ENCODE results near the gene PXN.
"Not testable (repeated sequence)": the region's sequence is repeated elsewhere in the genome, so short reads cannot be mapped to it uniquely, and the experiment has no call there.

Gene PXN

DNA sequence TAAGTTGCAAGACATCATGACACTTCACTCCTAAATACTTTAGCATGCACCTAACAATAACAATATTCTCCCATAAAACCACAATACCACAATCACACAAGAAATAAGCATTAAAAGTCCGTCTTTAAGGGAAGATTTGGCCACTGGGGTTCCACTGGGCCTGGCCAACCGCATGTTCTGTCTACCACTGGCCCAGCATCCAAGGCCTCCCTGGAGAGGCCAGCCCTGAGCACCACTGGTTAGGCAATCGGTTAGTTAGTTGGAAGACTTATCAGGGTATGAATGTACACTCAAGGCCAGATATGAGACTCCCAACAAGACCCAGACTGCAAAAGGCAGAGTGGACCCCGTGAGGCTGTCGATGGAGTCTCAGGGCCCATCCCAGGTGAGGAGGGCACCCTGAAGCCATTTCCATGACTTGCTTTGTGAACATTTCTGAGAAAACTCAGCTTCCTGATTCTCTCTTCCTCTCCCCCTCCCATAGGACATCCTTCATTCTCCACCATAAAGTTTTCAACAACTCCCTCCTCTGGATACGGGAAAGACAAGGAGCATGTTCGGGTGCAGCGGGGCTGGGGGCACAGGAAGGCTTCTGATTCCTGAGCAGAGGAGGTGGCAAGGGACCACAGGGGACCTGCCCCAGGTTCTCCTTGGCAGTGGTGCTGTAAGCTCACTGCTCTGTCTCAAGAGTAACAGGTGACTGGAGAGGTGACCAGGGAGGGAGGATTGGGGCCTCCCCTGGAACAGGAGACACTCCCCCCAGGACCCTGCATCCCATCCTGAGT is 5.9 kb downstream of the PXN start:
- POLR2A ChIA-PET = interaction anchor here (1.2 to 8.1 kb wide), 4 partner anchors 25 to 59 kb away, joined by 3 to 134 read pairs (median 52); partner anchors contain the start of gene RPLP0
- DNase-seq (ENCODE audit: low read depth, low spot score) = no peak
- TF ChIP-seq, protein P1, sequence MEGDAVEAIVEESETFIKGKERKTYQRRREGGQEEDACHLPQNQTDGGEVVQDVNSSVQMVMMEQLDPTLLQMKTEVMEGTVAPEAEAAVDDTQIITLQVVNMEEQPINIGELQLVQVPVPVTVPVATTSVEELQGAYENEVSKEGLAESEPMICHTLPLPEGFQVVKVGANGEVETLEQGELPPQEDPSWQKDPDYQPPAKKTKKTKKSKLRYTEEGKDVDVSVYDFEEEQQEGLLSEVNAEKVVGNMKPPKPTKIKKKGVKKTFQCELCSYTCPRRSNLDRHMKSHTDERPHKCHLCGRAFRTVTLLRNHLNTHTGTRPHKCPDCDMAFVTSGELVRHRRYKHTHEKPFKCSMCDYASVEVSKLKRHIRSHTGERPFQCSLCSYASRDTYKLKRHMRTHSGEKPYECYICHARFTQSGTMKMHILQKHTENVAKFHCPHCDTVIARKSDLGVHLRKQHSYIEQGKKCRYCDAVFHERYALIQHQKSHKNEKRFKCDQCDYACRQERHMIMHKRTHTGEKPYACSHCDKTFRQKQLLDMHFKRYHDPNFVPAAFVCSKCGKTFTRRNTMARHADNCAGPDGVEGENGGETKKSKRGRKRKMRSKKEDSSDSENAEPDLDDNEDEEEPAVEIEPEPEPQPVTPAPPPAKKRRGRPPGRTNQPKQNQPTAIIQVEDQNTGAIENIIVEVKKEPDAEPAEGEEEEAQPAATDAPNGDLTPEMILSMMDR (IDR thresholded peaks at IDR 0.05; ENCODE audit: insufficient read depth, low read length, missing control alignments) = no peak
- CTCF ChIA-PET = interaction anchor here (0.7 to 26.2 kb wide), 4 partner anchors 9 to 60 kb away, joined by 3 to 1066 read pairs (median 268); partner anchors contain the start of gene RPLP0
- no peak overlapping the region for H3K4me3 ChIP-seq (ENCODE audit: low read depth, low read length)

DNA sequence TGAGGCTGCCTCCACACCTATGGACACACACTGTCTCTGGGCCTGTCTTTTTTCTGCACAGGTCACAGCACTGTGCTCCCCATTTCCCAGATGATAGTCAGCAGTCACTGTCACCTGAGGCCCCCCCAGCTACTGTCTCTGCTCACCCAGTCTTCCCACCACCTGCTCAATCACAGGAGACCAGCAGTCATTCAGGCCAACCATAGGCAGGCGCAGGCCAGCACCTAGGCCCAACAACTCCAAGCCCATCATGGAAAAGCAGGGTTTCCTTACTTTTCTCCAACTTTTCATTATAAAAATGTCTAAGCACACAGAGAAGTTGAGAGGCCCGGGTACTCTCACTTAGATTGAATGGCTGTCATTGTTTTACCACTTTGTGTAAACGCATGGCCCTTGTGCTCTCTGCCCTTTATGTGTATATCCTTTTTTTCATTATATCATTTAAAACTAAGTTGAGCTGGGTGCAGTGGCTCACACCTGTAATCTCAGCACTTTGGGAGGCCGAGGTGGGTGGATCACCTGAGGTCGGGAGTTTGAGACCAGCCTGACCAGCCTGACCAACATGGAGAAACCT is 7.1 kb downstream of the PXN start:
- CTCF ChIA-PET = interaction anchor here (1.7 to 26.2 kb wide), 4 partner anchors 3 to 57 kb away, joined by 4 to 1066 read pairs (median 412); partner anchors contain the start of genes PXN and RPLP0
- DNase-seq (ENCODE audit: low read depth, low spot score) = no peak
- POLR2A ChIA-PET = interaction anchor here (0.8 to 2.7 kb wide), 4 partner anchors 21 to 58 kb away, joined by 3 to 46 read pairs (median 12); partner anchors contain the start of gene RPLP0
- TF ChIP-seq, protein P1 (IDR thresholded peaks at IDR 0.05; ENCODE audit: insufficient read depth, low read length, missing control alignments) = no peak
- no peak overlapping the region for H3K4me3 ChIP-seq (ENCODE audit: low read depth, low read length)

DNA sequence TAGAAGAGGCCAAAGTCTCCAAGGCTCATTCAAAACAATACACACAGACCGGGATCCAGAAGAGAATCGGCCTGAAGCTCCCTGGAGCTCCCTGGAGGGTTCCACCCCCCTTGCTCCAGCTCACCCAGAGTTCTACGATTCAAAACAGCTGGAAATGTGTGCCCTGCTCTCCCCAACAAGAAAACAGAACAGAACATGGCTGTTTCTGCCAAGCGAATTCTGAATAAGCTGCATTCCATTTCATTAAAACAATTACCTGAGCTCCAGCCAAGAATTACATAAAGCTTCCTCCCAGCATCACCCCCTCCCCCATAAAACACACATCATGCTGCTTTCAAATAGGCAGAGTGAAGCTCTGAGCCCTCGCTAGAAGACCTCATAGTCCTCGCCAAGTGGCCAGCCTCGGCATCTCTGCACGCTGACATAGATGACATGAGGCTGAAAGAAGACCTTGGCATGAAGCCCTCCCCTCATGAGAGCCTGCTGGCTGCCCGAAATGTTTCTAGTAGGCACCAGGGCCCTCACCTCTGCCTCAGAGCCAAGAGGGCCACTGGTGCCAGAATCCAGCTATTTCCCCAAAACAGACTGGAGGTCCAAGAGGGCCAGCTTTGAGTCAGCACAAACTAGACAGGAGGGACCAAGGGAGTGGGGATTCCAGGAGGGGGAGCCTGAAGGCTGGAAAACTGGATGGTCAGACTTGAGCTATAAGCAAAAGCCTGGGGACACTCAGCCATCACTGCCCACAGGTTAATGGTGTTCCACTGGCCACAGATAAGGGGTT is 8.3 kb downstream of the PXN start:
- ChIA-PET CTCF (interaction anchor here (0.9 to 26.2 kb wide), 6 partner anchors 5 to 66 kb away, joined by 3 to 1066 read pairs (median 208); partner anchors contain the start of genes PXN and RPLP0), POLR2A (interaction anchor here (1.1 to 3.7 kb wide), 10 partner anchors 8 to 57 kb away, joined by 3 to 50 read pairs (median 14); partner anchors contain the start of genes PXN, RNU4-1, RNU4-2 and RPLP0)
- peak overlapping the region; percentile 29 for H3K4me3 ChIP-seq (ENCODE audit: low read depth, low read length)
- DNase-seq (ENCODE audit: low read depth, low spot score) = peak; percentile 65
- TF ChIP-seq, protein P1 (IDR thresholded peaks at IDR 0.05; ENCODE audit: insufficient read depth, low read length, missing control alignments) = peak; percentile 13

DNA sequence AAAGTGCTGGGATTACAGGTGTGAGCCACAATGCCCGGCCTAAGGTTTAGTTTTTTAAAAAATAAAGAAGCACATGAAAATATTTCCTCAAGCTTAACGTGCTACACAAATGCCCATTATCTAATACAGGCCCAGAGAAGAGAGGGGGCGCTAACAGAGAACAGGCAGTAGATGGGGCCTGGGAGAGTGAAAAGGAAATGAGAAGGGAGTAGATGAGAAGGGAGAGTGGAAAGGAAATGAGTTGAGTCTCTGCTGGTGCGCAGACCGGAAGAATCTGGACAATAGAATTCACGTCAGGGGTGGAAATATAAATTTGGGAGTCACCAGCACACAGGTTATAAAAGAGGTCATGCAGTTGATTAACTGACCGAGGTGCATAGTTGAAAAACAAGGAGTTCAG is 10.7 kb downstream of the PXN start:
- ChIA-PET CTCF (interaction anchor here (16.4 to 26.2 kb wide), 3 partner anchors 7 to 30 kb away, joined by 412 to 1066 read pairs (median 412); partner anchors contain the start of gene PXN), POLR2A (interaction anchor here (0.7 to 3.7 kb wide), 2 partner anchors 24 to 30 kb away, joined by 3 to 50 read pairs; no protein-coding TSS in a partner anchor)
- DNase-seq (ENCODE audit: low read depth, low spot score) = no peak
- H3K4me3 ChIP-seq (ENCODE audit: low read depth, low read length) = no peak overlapping the region
- TF ChIP-seq, protein P1 (IDR thresholded peaks at IDR 0.05; ENCODE audit: insufficient read depth, low read length, missing control alignments) = no peak

DNA sequence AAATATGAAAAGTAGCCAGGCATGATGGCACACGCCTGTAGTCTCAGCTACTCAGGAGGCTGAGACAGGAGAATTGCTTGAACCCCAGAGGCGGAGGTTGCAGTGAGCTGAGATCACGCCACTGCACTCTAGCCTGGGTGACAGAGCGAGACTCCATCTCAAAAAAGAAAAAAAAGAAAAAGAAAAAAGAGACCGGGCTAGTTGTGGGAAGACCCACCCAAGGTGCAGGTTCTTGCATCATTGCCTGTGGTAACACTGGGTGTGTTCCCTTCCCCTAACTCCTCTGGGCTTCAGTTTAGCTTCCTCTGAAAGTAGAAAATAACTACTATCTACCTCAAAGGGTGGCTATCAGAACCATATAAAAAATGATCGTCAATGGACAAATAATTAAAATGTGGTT is 12.2 kb downstream of the PXN start:
- CTCF ChIA-PET = interaction anchor here (10.7 to 26.2 kb wide), 3 partner anchors 9 to 29 kb away, joined by 123 to 1066 read pairs (median 412); partner anchors contain the start of gene PXN
- DNase-seq (ENCODE audit: low read depth, low spot score); H3K4me3 ChIP-seq (ENCODE audit: low read depth, low read length): not testable (repeated sequence)
- POLR2A ChIA-PET = interaction anchor here (0.6 kb wide), 1 partner anchor 52 kb away, joined by 3 read pairs; the partner anchor contains the start of gene RPLP0
